NCI-H2107 (cell line): ENCODE measurements around the gene GAPVD1.
"Not testable (repeated sequence)": the region's sequence is repeated elsewhere in the genome, so short reads cannot be mapped to it uniquely, and the experiment has no call there.

ENCODE experiments used
- DNase-seq: peaks from one replicate; lab custom pipeline; 2025; lab: John Stamatoyannopoulos, UW

Gene GAPVD1

GRCh38 chr9:125374443-125375309 is 113.0 kb downstream of the GAPVD1 start:
- peak; percentile 47 for DNase-seq

DNA sequence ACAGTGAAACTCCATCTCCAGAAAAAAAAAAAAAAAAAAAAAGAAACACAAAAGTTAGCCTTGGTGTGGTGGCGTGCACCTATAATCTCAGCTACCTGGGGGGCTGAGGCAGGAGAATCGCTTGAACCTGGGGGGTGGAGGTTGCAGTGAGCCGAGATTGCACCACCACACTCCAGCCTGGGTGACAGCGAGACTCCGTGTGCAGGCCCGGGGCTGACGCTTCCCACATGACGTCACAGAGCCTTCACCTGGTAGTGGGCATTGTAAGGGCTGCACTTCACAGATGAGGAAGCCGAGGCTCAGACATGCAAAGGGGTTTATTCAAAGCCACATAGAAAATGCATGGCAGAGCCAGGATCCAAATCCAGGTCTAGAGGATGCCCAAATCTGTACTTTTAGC is 114.2 kb downstream of the GAPVD1 start:
- no peak for DNase-seq

GRCh38 chr9:125376261-125377226 is 114.9 kb downstream of the GAPVD1 start:
- DNase-seq, result no peak

- DNase-seq, result no peak
These were observed 116.1 kb downstream of the GAPVD1 start for GRCh38 chr9:125377584-125378250.

DNA sequence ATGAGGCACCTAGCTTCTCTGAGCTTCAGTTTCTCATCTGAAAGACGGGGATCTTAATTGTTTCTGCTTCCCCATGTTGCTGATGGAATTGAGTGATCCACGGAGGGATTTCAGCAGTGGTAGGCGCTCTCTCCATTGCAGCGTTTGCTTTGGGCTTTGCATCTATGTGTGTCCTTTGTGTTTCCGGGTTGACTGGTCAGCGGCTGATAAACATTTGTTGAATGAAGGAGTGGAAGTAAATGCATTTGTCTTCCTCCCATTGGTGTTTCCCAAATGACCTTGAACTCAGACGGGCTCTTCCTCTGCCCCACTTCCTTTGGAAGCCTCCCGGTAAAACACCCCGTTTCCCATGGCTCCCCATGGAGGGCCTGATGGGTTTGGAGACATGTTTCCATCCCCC is 117.2 kb downstream of the GAPVD1 start:
- no peak for DNase-seq

DNA sequence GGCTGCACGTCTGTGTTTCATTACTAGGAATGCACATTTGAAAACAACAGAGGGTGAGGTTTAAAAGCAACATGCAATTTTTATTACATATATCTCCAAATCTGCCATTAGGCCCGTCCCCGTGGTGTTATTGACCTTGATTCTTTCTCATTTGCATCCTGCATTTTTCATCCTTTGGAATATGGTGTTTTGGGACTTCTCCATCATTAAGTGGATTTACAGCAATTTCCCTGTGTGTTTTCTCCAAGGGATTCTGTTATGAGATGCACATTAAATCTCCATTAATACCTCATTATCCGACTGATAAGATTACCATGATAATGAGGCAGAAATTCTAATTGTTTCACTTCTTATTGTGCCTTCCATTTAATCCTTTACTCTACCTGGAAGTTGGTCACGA is 117.6 kb downstream of the GAPVD1 start:
- no peak for DNase-seq

GRCh38 chr9:125380406-125380805 is 118.8 kb downstream of the GAPVD1 start:
- DNase-seq, result no peak

DNA sequence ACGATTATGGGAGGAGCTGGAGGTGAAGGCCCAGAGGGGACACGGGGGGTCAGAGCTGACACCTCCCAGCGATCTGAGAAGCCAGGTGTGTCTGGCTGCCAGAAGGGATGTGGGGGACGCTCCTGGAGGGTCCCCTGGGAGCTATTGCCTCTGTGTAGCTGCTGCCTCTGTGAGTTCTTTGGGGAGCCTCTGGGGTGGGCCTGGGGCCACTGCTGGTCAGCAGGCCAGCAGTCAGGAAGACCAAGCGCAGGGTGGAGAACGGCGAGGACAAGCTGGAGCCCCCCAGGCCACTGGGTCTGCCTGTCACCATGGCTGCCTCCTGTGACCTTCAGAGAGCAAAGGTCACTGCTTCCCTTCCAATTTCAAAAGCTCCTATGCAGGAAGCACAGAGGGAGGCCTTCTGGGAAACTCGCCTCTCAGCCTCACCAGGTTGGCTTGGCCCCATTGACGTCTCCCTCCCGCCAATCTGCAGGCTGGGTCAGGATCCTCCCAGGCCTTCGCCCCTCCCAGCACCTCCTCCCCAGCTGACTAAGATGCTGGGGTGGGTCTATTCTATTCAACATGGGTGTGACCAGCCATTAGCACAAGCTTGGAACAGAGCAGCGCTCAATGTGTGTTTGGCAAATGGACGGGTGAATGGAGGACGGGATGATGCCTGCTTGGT is 126.4 kb downstream of the GAPVD1 start:
- no peak for DNase-seq

GRCh38 chr9:125388978-125389377 is 127.4 kb downstream of the GAPVD1 start:
- DNase-seq, result no peak

- no peak for DNase-seq
These were observed 130.1 kb downstream of the GAPVD1 start for GRCh38 chr9:125391704-125392103.

DNA sequence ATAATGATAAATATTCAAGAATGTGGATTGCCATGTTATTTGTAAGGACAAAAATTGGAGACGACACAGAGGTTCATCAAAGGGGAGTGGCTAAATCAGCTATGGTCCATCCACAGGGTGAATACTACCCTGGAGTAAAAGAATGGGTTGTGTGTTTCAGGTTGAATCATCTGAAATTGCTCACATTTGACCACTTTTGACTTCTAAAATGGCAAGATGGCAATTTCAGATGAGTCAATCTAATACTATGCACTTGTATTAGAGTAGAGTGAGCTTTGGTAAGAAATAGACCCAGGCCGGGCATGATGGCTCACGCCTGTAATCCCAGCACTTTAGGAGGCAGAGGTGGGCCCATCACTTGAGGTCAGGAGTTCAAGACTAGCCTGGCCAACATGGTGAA is 131.8 kb downstream of the GAPVD1 start:
- no peak for DNase-seq

- DNase-seq, result no peak
These were observed 135.2 kb downstream of the GAPVD1 start for GRCh38 chr9:125396799-125397198.

GRCh38 chr9:125397736-125398135 is 136.1 kb downstream of the GAPVD1 start:
- peak; percentile 33 for DNase-seq

GRCh38 chr9:125398243-125398642 is 136.6 kb downstream of the GAPVD1 start:
- no peak for DNase-seq

- no peak for DNase-seq
These were observed 137.5 kb downstream of the GAPVD1 start for GRCh38 chr9:125399165-125399564.

- DNase-seq, result no peak
These were observed 138.0 kb downstream of the GAPVD1 start for GRCh38 chr9:125399666-125400065.

DNA sequence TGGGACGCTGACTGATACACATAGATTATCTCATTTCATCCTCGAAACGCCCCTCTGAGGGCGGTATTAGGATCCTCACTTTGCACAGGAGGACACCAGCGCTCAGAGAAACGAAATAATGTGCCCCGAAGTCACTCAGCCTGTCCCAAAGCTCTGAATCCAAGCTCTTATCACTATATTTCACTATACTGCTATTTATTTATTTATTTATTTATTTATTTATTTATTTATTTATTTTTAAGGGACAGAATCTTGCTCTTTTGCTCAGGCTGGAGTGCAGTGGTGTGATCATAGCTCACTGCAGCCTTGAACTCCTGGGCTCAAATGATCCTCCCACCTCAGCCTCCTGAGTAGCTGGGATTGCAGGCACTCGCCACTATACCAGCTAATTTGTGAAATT is 138.6 kb downstream of the GAPVD1 start:
- DNase-seq, result not testable (repeated sequence)

DNA sequence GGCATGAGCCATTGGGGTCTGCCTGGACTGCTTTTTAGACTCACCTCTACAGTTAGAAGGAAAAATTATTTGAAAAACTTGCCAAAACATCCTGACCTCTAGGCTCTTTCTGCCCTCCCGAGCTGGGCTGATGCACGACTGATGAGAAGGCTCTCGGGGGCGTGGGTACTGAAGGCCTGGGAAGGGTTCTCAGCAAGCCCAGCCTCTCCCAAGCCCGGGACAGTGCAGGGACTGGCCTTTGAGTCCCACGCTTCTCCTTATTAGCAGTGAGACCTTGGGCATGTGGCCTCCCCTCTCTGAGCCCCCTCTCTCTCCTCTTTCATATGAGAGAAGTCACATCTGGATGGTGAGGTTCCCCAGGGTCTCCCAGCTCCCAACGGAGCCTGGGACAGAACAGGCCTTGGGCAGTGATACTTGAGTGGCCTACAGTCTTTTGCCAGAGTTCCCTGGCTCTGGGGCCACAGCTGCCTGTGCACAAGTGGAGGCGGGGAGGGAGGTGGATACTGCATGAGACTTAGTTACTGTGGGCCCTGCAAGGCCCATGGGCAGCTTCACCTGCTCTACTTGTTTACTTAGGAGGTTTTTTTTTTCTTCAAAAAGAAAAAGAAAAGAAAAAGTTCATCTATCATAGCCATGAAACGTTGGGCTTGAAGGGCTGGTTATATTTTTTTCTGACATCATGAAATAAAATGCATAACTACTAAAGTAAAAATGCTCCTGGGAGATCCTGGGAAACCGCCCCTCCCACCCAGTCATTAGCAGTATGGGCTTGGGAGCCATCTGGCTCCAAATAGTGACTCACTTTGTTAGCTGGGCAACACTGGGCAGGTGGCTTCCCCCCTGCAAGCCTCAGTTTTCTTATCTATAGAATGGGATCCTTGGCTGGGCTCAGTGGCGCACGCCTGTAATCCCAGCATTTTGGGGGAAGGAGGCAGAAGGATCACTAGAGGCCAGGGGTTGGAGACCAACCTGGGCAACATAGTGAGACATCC is 139.4 kb downstream of the GAPVD1 start:
- no peak for DNase-seq

GRCh38 chr9:125404733-125405132 is 143.1 kb downstream of the GAPVD1 start:
- DNase-seq, result no peak
